ENCODE results near the gene NARF. TPM values are rescaled to one million over a fixed set of nuclear protein-coding genes. Genes with fewer than 3 reads are reported as not detected.

The NARF gene
- total RNA-seq, 2 experiments from 2014 or later: 75.0 to 151 TPM

DNA sequence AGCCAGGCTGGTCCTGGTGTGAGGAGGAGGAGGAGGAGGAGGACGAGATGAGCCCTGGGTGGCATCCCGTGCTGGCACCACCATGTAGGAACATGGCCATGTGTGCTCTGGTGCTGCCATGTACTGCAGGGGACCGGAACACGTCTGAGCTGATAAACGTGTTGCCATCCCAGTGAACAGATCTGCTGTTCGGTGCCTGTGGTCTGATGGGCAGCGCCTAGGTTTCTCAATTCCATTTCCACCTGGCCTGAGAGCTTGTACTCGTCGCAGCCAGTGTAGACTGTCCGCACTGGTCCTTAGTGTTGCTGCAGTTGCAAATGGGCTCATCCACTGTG lies 32.6 kb downstream of the NARF start:
- TF ChIP-seq, protein P1, sequence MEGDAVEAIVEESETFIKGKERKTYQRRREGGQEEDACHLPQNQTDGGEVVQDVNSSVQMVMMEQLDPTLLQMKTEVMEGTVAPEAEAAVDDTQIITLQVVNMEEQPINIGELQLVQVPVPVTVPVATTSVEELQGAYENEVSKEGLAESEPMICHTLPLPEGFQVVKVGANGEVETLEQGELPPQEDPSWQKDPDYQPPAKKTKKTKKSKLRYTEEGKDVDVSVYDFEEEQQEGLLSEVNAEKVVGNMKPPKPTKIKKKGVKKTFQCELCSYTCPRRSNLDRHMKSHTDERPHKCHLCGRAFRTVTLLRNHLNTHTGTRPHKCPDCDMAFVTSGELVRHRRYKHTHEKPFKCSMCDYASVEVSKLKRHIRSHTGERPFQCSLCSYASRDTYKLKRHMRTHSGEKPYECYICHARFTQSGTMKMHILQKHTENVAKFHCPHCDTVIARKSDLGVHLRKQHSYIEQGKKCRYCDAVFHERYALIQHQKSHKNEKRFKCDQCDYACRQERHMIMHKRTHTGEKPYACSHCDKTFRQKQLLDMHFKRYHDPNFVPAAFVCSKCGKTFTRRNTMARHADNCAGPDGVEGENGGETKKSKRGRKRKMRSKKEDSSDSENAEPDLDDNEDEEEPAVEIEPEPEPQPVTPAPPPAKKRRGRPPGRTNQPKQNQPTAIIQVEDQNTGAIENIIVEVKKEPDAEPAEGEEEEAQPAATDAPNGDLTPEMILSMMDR (conservative IDR thresholded peaks at IDR 0.05; ENCODE audit: low read length): no peak
- TF ChIP-seq EZH2phosphoT487 (IDR thresholded peaks at IDR 0.05; ENCODE audit: borderline replicate concordance, low read depth, low read length): no peak
- Histone ChIP-seq H3K79me2 (ENCODE audit: insufficient read depth, low read depth, low read length) (no peaks in the 10 kb centered on the region), H4K20me1 (ENCODE audit: insufficient read depth, low read length) (no peaks in the 10 kb centered on the region), H3K36me3 (ENCODE audit: insufficient read depth, low read length) (peaks cover 30% of the 10 kb centered on the region; the same call in 1 of the 2 replicates), H3K4me3 (ENCODE audit: low read depth, low read length, poor library complexity, severe bottlenecking) (no peak overlapping the region), H2AFZ (ENCODE audit: low read length) (no peak overlapping the region), H3K27ac (ENCODE audit: low read depth, low read length, poor library complexity, severe bottlenecking) (no peak overlapping the region), H3K4me1 (ENCODE audit: insufficient read depth, low read length, poor library complexity, severe bottlenecking) (peaks cover 45% of the 10 kb centered on the region), H3K9me2 (ENCODE audit: insufficient read depth, low read length) (no peaks in the 10 kb centered on the region), H3K4me2 (ENCODE audit: low read length) (no peak overlapping the region), H3K9me3 (ENCODE audit: low read length) (no peaks in the 10 kb centered on the region)
- CTCF ChIA-PET (ENCODE audit: unreplicated experiment): no interaction called here
- POLR2A ChIA-PET: no interaction called here
- DNase-seq (ENCODE audit: low spot score): no peak
- intact Hi-C loops (cut with micrococcal nuclease; ENCODE audit: unreplicated experiment): loop anchor here (10.0 kb wide), 1 partner anchor 196 kb away; no protein-coding TSS in a partner anchor
- BruUV-seq (replicated peaks): no TSS peak

DNA sequence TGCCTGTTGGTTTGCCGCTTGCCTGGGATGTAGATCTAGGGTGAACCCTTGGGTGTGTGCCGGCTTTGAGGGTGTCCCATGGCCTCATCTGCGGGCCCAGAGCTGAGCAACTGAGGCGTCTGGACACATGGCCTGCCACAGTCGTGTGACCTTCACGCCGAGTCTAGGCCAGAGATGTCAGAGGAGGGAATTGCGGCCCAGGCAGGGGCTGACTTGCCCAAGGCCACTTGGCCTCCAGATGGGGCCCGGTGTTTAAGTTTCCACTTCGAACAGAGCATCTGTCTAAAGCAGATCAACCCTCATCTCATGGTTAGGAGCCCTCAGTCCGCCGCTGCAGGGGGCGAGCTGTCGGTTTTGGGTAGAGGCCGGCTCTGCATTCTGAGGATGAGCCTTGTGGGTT lies 33.0 kb downstream of the NARF start:
- Histone ChIP-seq H3K27ac (ENCODE audit: low read depth, low read length, poor library complexity, severe bottlenecking) (no peak overlapping the region), H3K4me2 (ENCODE audit: low read length) (no peak overlapping the region), H3K9me2 (ENCODE audit: insufficient read depth, low read length) (no peaks in the 10 kb centered on the region), H4K20me1 (ENCODE audit: insufficient read depth, low read length) (no peaks in the 10 kb centered on the region), H3K4me3 (ENCODE audit: low read depth, low read length, poor library complexity, severe bottlenecking) (no peak overlapping the region), H3K4me1 (ENCODE audit: insufficient read depth, low read length, poor library complexity, severe bottlenecking) (peaks cover 49% of the 10 kb centered on the region), H2AFZ (ENCODE audit: low read length) (no peak overlapping the region), H3K9me3 (ENCODE audit: low read length) (no peaks in the 10 kb centered on the region), H3K36me3 (ENCODE audit: insufficient read depth, low read length) (peaks cover 27% of the 10 kb centered on the region; the same call in 1 of the 2 replicates), H3K79me2 (ENCODE audit: insufficient read depth, low read depth, low read length) (no peaks in the 10 kb centered on the region)
- no TSS peak for BruUV-seq (replicated peaks)
- TF ChIP-seq, protein P1 (conservative IDR thresholded peaks at IDR 0.05; ENCODE audit: low read length): no peak
- no peak for TF ChIP-seq EZH2phosphoT487 (IDR thresholded peaks at IDR 0.05; ENCODE audit: borderline replicate concordance, low read depth, low read length)
- ChIA-PET CTCF (ENCODE audit: unreplicated experiment) (no interaction called here), POLR2A (interaction anchor here (0.8 kb wide), 1 partner anchor 61 kb away, joined by 3 read pairs; no protein-coding TSS in a partner anchor)
- intact Hi-C loops (cut with micrococcal nuclease; ENCODE audit: unreplicated experiment): loop anchor here (10.0 kb wide), 1 partner anchor 197 kb away; no protein-coding TSS in a partner anchor
- no peak for DNase-seq (ENCODE audit: low spot score)

DNA sequence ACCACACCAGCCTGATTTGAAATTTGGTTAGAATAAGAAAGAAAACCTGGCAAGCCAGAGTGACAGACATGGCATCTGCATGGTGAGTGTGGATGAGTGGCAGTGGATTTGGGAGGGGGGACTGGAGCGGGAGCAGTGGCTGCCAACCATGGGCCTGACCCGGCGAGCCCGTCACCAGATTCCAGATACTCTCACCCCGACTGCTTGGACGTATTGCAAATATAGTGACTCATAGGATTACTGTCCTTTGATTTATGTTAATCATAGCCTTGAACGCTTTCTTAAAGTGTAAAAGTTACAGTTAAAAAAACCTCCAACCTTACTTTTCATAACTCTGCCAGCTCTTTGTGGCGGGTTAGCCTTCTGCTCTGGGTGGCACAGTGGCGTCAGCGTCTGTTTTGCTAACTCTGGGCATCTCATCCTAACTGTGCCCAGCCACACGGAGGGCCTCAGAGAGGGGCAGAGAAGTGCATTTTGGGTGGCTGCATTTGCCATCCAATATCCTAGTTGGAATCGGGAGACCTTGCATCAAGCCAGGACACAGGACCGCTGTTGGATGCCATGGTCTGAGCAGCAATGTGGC lies 34.2 kb downstream of the NARF start:
- no peaks in the 10 kb centered on the region for H4K20me1 ChIP-seq (ENCODE audit: insufficient read depth, low read length)
- no peak for TF ChIP-seq EZH2phosphoT487 (IDR thresholded peaks at IDR 0.05; ENCODE audit: borderline replicate concordance, low read depth, low read length)
- TF ChIP-seq, protein P1 (conservative IDR thresholded peaks at IDR 0.05; ENCODE audit: low read length): no peak
- intact Hi-C loops (cut with micrococcal nuclease; ENCODE audit: unreplicated experiment): loop anchor here (10.0 kb wide), 1 partner anchor 198 kb away; no protein-coding TSS in a partner anchor
- no peak overlapping the region for H3K27ac ChIP-seq (ENCODE audit: low read depth, low read length, poor library complexity, severe bottlenecking)
- no peak overlapping the region for H3K4me3 ChIP-seq (ENCODE audit: low read depth, low read length, poor library complexity, severe bottlenecking)
- BruUV-seq (replicated peaks): no TSS peak
- no peak for DNase-seq (ENCODE audit: low spot score)
- peaks cover 58% of the 10 kb centered on the region for H3K4me1 ChIP-seq (ENCODE audit: insufficient read depth, low read length, poor library complexity, severe bottlenecking)
- H3K9me3 ChIP-seq (ENCODE audit: low read length): no peaks in the 10 kb centered on the region
- peaks cover 18% of the 10 kb centered on the region; the same call in 1 of the 2 replicates for H3K36me3 ChIP-seq (ENCODE audit: insufficient read depth, low read length)
- H3K79me2 ChIP-seq (ENCODE audit: insufficient read depth, low read depth, low read length): no peaks in the 10 kb centered on the region
- CTCF ChIA-PET (ENCODE audit: unreplicated experiment): interaction anchor here (0.6 to 1.2 kb wide), 5 partner anchors 12 to 141 kb away, joined by 3 to 7 read pairs (median 4); no protein-coding TSS in a partner anchor
- no peak overlapping the region for H3K4me2 ChIP-seq (ENCODE audit: low read length)
- H2AFZ ChIP-seq (ENCODE audit: low read length): no peak overlapping the region
- POLR2A ChIA-PET: interaction anchor here (0.6 to 1.1 kb wide), 4 partner anchors 22 to 195 kb away, joined by 3 to 7 read pairs (median 4); no protein-coding TSS in a partner anchor
- no peaks in the 10 kb centered on the region for H3K9me2 ChIP-seq (ENCODE audit: insufficient read depth, low read length)
